GM19238 (cell line): ENCODE data around the gene ACOX3.
A peak's percentile ranks its signal among the peaks of the same experiment; 100 is the strongest.
"Not testable (repeated sequence)": the region's sequence is repeated elsewhere in the genome, so short reads cannot be mapped to it uniquely, and the experiment has no call there.

Experiments used
- DNase-seq: peaks from one replicate; pipeline ENCODE4 v3.0.0; 2011; ENCODE audit warnings: low spot score; ENCODE audit not compliant: insufficient read length

The ACOX3 gene

DNA sequence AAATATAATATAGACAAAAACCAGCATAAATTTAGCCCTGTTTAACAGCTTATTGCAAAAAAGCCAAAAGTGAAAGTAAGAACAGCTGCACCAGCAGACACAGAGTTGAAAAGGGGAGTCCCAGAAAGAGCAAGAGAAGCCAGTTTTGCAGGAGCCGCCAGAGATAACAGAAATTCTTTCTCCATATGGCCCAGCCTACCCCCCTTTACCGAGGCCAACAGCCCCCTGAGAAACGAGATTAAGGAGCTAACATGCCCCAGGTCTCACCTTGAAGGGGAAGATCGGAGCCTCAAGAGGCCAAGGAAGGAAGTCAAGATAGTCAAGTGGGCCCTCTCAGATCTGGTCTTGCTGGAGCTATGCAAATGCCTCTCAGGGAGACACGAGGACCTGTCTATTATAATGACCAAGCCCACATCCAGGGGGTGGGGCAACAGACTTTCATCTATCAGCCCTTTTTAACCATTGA, 4.8 kb downstream of the ACOX3 start:
- peak; percentile 30 for DNase-seq

DNA sequence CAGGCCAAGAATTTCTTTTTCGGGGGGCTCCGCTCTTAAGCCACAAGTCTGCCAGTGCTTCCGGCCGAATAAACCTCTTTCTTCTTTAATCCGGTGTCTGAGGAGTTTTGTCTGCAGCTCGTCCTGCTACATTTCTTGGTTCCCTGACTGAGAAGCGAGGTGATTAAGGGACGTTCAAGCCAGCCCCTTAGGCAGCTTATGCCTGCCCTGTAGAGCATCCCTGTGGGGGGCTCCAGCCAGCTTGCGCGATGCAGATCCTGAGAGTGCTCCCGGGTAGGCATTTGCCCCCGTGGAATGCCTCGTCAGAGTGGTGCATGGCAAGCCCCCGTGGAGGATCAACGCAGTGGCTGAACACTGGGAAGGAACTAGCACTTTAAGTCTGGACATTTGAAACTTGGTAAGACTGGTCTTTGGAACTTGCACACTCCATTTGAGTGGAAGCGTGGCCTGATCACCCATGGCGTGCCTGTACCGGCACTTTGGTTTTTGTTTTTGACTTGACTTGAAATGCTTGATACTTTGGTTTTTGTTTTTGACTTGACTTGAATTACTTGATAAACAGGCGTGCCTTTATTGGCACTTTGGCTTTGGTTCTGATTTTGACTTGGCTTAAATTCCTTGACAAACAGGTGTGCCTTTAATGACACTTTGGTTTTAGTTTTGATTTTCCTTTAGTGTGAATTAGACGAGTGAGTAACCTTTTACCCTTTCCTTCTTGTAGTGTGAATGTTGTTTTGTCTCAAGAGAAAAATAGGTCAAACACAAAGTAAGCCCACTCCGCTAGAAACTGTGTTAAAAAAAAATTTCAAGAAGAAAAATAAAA, 6.1 kb downstream of the ACOX3 start:
- no peak for DNase-seq

DNA sequence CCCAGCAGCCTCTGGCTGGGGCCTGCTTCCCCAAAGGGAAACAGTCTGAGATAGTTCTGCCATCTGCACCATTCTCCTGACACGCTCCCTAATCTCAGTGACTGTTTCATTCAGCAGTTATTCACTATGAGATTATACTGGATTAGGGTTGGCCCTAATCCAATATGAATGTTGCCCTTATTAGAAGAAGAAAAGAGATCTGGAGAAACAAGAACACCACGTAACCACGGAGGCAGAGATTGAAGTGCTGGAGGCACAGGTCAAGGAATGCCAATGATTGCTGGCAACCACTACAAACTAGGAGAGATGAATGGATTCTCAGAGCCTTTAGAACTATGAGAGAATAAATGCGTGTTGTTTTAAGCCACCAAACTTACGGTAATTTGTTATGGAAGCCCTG, 7.4 kb downstream of the ACOX3 start:
- no peak for DNase-seq

DNA sequence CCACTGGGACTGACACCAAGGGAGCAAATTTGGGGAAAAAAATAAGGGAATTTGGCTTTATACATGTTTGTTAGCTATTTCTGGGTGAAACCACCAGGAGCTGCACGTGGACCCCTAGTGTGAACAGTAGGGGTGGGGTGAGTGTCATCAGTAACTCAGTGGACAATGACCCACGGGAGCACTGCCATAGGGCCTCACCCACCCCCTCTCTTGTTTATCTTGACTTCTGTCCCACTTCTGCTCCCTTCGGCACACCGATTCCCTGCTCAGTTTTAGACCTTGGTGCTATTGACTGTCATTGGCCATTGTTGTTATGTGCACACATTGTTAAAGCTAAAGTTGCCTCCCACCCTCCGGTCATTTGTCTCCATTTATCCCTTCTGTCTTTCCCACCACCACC, 9.0 kb downstream of the ACOX3 start:
- DNase-seq: no peak

DNA sequence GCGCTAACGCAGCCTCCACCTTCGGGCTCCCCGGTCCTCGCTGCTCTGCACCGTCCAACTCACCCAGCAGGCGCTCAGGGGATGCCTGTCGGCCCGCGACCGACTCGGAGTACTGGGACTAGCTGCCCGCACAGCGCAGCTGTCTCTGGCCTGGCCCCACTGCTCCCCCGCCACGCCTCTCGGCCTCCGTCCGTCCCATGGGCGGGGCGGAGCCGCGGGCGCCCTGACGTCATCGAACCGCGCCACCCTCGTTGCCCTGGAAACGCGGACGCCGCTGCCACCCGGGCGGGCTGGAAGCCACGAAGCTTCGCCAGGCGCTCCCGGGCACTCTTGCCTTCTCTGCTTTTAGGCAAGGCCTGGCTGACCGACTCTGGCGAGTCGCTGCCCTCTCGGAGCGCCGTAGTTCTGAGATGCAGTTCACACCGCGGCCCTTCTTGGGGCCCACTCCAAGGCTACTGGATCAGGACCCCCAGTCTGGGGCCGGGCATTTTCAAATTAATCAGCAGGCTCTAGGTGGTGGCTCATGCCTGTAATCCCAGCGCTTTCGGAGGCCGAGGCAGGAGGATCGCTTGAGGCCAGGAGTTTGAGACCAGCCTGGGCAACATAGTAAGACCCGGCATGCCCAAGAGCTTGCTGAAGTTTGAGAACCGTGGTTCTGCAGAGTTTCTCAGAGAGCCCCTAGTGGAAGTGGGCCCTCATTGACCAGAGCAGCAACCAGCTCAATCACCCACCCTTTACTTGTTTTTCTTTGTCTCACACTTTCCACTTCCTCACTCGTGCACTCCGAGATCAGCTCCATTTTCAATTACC, 12.0 kb downstream of the ACOX3 start:
- DNase-seq: peak; percentile 81

GRCh38 chr4:8427761-8428287, 12.7 kb downstream of the ACOX3 start:
- DNase-seq: no peak

- no peak for DNase-seq
Measured at GRCh38 chr4:8427262-8427661, 13.3 kb downstream of the ACOX3 start.

DNA sequence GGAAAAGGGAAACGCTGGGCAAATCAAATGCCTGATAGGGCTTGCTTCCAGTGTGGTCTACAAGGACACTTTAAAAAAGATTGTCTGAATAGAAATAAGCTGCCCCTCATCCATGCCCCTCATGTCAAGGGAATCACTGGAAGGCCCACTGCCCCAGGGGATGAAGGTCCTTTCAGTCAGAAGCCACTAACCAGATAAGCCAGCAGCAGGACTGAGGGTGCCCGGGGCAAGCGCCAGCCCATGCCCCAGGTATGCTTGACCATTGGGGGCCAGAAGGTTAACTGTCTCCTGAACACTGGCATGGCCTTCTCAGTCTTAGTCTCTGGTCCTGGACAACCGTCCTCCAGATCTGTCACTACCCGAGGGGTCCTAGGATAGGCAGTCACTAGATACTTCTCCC, 17.7 kb downstream of the ACOX3 start:
- no peak for DNase-seq

DNA sequence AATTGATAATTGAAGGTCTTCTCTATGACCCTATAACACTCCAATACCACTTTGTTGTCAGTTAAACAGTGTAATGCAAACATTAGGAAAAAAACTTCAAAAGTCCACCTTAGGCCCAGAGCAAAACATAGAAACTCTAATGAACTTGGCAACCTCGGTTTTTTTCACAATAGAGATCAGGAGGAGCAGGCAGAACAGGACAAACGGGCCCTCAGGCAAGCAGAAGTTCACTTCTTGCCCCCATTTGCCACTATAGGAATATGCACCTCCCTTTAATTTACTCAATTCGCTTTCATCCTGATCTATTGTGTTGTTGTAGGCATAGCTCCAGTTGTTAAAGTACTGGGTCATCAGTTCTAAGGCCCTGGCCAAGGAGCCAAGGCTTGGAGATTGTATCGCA, 18.2 kb downstream of the ACOX3 start:
- no peak for DNase-seq

GRCh38 chr4:8420151-8420550, 20.4 kb downstream of the ACOX3 start:
- not testable (repeated sequence) for DNase-seq

DNA sequence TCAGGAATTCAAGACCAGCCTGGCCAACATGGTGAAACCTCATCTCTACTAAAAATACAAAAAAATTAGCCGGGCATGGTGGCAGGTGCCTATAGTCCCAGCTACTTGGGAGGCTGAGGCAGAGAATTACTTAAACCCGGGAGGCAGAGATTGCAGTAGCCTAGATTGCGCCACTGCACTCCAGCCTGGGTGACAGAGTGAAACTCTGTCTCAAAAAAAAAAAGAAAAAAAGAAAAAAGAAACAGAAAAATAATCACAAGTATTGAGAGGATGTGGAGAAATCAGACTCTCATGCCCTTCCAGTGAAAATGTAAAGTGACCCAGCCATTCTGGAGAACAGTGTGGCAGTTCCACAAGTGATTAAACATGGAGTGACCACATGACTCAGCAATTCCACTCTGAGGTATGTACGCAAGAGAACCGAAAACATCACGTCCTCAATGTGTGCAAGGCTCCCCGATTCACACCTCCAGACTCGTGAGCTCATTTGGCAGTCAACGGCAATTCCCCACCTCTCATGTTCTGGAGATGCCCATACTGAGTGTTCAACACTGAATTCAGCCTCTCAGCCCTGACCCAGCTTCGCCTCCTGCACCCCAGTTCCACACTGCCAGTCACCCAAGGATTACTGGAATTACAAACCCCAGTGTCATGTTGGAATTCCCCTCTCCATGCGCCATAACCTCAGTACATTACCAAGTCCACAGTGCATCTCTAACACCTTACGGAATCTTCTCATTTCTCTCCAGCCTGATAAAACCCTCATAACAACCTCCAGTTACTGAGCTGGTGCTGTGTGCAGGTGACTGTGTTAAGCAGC, 21.1 kb downstream of the ACOX3 start:
- DNase-seq: no peak

DNA sequence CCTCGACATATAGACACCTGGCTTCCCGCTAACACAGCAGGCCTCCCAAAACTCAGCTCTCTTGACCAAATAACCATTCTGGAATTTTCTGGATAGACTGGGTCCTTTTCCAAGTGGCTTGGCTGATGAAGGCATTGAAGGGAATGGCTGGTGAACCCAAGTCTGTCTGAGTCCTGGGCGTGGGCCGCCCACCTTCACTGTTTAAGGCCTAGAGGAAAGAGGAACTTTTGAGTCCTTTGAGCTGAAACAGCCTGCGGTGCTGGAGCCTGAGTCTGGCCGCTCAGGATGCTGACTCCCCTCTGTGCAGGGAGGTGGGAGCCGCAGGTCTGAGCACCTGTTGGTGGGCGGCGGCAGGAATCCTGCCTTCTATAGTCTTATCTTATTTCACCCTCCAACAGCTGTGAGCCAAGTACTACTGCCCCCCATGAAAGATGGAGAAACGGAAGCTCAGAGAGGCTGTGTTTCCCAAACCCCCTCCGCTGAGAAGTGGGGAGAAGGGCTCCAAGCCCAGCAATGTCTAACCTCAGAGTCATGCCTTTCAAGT, 23.4 kb downstream of the ACOX3 start:
- DNase-seq: no peak

DNA sequence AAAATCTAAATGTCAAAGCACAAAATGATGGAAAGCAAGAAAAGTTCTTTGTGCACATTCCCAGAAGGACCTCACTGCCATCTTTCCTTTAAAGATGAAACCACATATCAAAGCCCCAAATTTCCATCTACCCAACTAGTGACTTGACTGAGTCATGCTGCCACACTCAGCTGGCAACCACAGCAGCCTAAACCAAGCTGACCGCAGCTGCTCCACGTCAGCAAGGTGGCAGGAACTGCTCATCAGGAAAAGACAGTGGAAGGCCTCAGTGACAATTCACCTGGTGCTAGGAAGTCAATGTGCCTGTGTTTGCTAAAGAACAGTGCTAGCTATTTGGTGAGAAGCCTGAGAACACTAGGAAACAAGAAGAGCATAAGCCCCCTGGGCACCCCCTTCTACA, 26.1 kb downstream of the ACOX3 start:
- no peak for DNase-seq

- no peak for DNase-seq
Measured at GRCh38 chr4:8412288-8412687, 28.2 kb downstream of the ACOX3 start.

DNA sequence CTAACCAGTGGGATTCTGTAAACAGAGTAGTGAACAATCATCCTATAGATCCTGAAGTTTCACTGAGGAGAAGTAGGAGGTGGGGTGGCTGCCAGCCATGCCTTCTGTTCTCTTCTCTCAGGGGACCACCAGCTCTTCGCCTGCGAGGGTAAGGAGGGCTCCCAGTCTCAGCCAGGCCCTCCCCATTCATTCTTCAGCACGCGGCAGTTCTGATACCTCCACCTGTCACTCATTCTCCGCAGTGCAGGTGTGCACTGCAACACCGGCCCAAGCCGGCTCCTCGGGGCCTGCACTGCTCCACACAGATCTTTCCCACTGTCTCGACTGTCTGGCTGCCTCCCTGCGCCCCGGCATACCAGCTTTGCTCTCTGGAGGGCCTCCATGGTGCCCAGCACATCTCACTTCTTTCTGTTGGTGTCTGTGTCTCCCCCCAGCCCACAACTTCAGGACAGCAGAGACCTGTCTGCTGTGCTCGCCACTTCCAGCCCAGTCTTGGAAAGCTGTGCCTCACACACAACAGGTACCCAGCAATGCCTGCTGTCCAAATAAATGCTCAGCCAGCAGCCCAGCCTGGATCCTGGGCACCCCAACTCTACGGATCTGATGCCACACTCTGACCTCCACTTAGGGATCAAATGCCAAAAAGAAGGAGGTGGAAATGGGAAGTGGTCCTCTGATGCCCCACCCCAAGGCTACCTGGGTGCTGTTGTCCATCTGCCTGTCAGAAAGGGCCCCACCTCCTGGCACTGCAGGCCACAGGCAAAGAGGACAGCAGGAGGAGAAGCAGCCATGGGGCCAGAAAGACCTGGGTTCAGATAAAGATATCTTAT, 29.0 kb downstream of the ACOX3 start:
- DNase-seq: no peak

DNA sequence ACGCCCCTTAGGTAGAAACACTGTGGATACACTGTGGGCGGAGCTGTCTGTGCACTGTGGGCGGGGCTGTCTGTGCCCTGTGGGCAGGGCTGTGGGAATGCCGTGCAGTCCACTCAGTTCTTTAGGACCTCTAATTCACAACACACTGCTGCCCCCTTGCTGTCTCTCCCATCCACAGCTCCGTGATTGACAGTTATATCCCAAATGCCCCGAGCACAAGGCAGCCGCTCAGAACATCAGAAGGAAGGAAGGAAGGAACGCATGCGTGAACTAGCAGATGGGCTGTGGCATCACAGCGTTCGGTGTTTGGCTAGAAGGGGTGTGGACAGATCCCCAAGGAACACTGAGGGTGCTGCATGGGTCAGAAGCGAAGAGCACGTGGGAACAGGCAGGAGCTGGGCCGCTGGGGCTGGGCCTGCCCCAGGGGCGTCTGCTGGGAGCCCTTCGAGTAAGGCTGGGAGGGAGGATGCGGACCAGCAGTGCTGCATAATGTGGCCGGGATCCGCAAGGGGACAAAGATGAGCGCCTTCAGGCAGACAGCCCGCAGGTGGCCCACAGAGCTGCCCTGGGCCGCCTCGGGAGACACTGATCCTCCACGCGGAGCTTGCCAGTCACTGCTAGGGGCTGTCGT, 29.8 kb downstream of the ACOX3 start:
- no peak for DNase-seq

GRCh38 chr4:8410066-8410625, 30.4 kb downstream of the ACOX3 start:
- DNase-seq: no peak

- no peak for DNase-seq
Measured at GRCh38 chr4:8409264-8410065, 31.1 kb downstream of the ACOX3 start.

- no peak for DNase-seq
Measured at GRCh38 chr4:8407756-8408155, 32.8 kb downstream of the ACOX3 start.
